Lung (tissue), 12 donors: ENCODE data around the gene PDGFRA. TPM values are rescaled to one million over a fixed set of nuclear protein-coding genes. Genes with fewer than 3 reads are reported as not detected.

Experiments
- ATAC-seq: fragments of 200-7000 bp; cut with Tn5 transposase; one replicate; pipeline ENCODE4 v1.9.1; 2020; ENCODE audit warnings: moderate number of reproducible peaks; ENCODE audit not compliant: insufficient read depth, low FRiP score
- DNase-seq, 3 donors: peaks; one replicate each; pipeline ENCODE4 v3.0.0-alpha.2; 2013 to 2017
- H3K27ac ChIP-seq, 2 donors: one replicate each; pipeline ENCODE4 v1.5.1; 2013; ENCODE audit warnings: mild to moderate bottlenecking in 2 of 2, moderate library complexity in 2 of 2, control low read depth in 1 of 2, inconsistent platforms in 1 of 2, low read depth in 1 of 2, low read length in 1 of 2
- H3K27me3 ChIP-seq, 3 donors: one replicate each; pipeline ENCODE4 v1.5.1; 2013; ENCODE audit warnings: low read length in 2 of 3; ENCODE audit not compliant: control insufficient read depth in 3 of 3, insufficient read depth in 3 of 3
- H3K36me3 ChIP-seq, 4 donors: one replicate each; pipeline ENCODE4 v1.5.1; 2013; ENCODE audit warnings: low read length in 4 of 4, mild to moderate bottlenecking in 1 of 4, moderate library complexity in 1 of 4; ENCODE audit not compliant: control insufficient read depth in 4 of 4, insufficient read depth in 4 of 4
- H3K4me1 ChIP-seq, 5 donors: one replicate each; pipeline ENCODE4 v1.5.1; 2013; ENCODE audit warnings: low read length in 5 of 5, mild to moderate bottlenecking in 2 of 5, moderate library complexity in 1 of 5; ENCODE audit not compliant: control insufficient read depth in 5 of 5, insufficient read depth in 5 of 5
- H3K4me3 ChIP-seq: one replicate; pipeline ENCODE4 v1.5.1; 2013; ENCODE audit warnings: mild to moderate bottlenecking, control low read depth, moderate library complexity
- H3K9ac ChIP-seq, 2 donors: one replicate each; pipeline ENCODE4 v1.5.1; 2013; ENCODE audit warnings: low read length in 2 of 2, control low read depth in 1 of 2; ENCODE audit not compliant: insufficient read depth in 1 of 2
- H3K9me3 ChIP-seq, 4 donors: one replicate each; pipeline ENCODE4 v1.5.1; 2013; ENCODE audit warnings: low read length in 3 of 4, mild to moderate bottlenecking in 1 of 4, moderate library complexity in 1 of 4; ENCODE audit not compliant: control insufficient read depth in 4 of 4, insufficient read depth in 3 of 4
- WGBS, 2 donors: extraction: QIAGEN DNeasy Blood & Tissue Kit; methylation state at CpG; one replicate each; pipeline ENCODE4 v1.1.7; 2013; 5-methylcytosine and 5-hydroxymethylcytosine counted together
- polyA plus RNA-seq, 2 donors: library from polyadenylated mRNA; stranded (reverse); fragments of 200-250 nt; gene quantifications; one replicate each; pipeline ENCODE4 v1.2.1, GENCODE V29; 2013
- total RNA-seq, 2 donors: library from RNA; depleted of rRNA in 1 of 2; stranded (reverse); fragments of >200 nt in 1 of 2; gene quantifications; one replicate each; pipeline ENCODE4 v1.2.1, GENCODE V29; 2014 to 2021
- TF ChIP-seq, protein P1 (sequence below): IDR thresholded peaks from 2 replicates; pipeline ENCODE4 v1.5.1; 2012; ENCODE audit warnings: mild to moderate bottlenecking; ENCODE audit errors: control extremely low read depth, extremely low read depth
- donor health status: control.
- donor health status: control.
- donor health status: Bipolar disorder and iron deficiency.
- donor health status: healthy.
- donor health status: DM: yes; HTN: yes; CAD: no.

Gene PDGFRA
- total and polyA plus RNA-seq, 4 donors = 8.1 to 151 (median 65.6) TPM

DNA sequence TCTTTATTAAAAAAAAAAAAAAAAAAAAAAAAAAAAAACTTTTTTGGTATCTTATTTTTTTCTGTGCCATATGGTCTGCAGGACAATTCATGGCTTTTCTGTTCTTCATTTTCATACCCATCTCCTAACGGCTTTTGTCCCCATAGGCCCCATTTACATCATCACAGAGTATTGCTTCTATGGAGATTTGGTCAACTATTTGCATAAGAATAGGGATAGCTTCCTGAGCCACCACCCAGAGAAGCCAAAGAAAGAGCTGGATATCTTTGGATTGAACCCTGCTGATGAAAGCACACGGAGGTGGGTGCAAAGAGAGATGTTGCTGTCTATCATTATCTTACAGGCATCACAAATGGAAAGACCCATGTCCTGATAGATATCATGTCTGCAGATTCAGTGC lies 49.1 kb downstream of the PDGFRA start:
- Histone ChIP-seq H3K4me1 (peaks cover 0 to 8% (median 0%) of the 10 kb centered on the region in 5 donors), H3K9ac (no peak overlapping the region), H3K27me3 (no peaks in the 10 kb centered on the region), H3K27ac (no peak overlapping the region), H3K36me3 (peaks cover 0 to 75% (median 35%) of the 10 kb centered on the region in 4 donors), H3K9me3 (peaks cover 0 to 2% (median under 1%) of the 10 kb centered on the region in 4 donors), H3K4me3 (no peak overlapping the region)
- DNase-seq (no peak), ATAC-seq (no peak)
- 87 to 96% methylated on average over 2 of the region's 2 CpGs for WGBS, 2 donors
- TF ChIP-seq, protein P1, sequence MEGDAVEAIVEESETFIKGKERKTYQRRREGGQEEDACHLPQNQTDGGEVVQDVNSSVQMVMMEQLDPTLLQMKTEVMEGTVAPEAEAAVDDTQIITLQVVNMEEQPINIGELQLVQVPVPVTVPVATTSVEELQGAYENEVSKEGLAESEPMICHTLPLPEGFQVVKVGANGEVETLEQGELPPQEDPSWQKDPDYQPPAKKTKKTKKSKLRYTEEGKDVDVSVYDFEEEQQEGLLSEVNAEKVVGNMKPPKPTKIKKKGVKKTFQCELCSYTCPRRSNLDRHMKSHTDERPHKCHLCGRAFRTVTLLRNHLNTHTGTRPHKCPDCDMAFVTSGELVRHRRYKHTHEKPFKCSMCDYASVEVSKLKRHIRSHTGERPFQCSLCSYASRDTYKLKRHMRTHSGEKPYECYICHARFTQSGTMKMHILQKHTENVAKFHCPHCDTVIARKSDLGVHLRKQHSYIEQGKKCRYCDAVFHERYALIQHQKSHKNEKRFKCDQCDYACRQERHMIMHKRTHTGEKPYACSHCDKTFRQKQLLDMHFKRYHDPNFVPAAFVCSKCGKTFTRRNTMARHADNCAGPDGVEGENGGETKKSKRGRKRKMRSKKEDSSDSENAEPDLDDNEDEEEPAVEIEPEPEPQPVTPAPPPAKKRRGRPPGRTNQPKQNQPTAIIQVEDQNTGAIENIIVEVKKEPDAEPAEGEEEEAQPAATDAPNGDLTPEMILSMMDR = no peak

DNA sequence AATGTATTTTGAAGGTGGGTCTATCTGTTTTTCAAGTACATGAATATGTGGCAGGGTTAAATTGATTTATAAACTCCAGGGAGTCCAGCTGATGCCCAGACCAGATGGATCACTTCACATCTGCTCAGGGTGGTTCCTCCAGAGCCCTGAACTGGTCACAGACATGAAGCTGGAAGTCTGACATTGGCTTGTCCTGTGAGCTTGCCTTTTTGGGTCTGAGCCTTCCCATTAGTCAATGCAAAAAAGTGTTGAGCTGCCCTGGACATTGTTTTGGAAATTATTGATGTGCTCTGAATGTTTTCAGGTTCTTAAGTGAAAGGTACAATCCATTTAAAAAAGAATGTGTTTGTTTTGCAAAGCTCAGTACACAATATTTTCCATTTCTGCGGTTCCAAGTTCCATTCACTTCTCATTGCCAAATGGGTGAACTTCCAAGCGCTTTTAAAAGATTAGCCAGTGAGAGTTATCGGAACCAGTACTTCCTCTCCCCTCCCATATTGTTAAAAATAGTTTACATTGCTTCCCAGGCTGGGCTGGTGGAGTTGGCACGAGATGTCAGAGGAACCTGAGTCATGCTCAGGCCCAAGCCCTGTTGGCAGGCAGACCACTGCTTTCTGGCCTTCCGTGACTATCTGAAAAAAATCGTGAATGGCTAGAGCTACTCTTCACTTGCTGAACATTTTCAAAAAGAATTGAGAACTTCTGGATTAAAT lies 52.1 kb downstream of the PDGFRA start:
- Histone ChIP-seq H3K36me3 (peaks cover 0 to 75% (median 35%) of the 10 kb centered on the region in 4 donors), H3K4me1 (peaks cover 0 to 8% (median 0%) of the 10 kb centered on the region in 5 donors), H3K27ac (peak overlapping the region; percentile 26 to 64), H3K4me3 (no peak overlapping the region), H3K9ac (no peak overlapping the region), H3K27me3 (no peaks in the 10 kb centered on the region), H3K9me3 (peaks cover 0 to 5% (median 2%) of the 10 kb centered on the region in 4 donors)
- WGBS, 2 donors = 17 to 27% methylated on average over 6 of the region's 6 CpGs
- ATAC-seq (peak; percentile 54), DNase-seq (peak in 2 of 3 donors; percentile 24 to 38)
- TF ChIP-seq, protein P1 = no peak

DNA sequence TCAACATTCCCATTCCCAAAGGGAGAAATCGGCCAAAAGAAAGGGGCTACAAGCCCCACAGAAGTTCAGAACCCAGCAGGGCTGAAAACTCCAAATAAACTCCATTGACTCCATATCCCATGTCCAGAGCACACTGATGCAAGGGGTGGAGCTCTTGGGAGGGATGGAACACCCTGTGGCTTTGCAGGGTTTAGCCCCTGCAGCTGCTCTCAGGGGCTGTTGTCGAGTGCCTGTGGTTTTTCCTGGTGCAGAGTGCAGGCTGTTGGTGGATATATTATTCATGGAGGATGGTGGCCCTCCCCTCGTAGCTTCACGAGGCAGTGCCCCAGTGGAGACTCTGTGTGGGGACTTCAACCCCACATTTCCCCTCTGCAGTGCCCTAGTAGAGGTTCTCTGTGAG lies 53.7 kb downstream of the PDGFRA start:
- no peak overlapping the region for H3K4me3 ChIP-seq
- no peak overlapping the region for H3K27ac ChIP-seq
- H3K9ac ChIP-seq = no peak overlapping the region
- no peak for DNase-seq
- peaks cover 0 to 8% (median 0%) of the 10 kb centered on the region in 5 donors for H3K4me1 ChIP-seq
- TF ChIP-seq, protein P1 = no peak
- H3K36me3 ChIP-seq = peaks cover 0 to 74% (median 37%) of the 10 kb centered on the region in 4 donors
- no peaks in the 10 kb centered on the region for H3K27me3 ChIP-seq
- H3K9me3 ChIP-seq = peaks cover 0 to 5% (median 3%) of the 10 kb centered on the region in 4 donors
- 87 to 91% methylated on average over 4 of the region's 4 CpGs for WGBS, 2 donors
- no peak for ATAC-seq
